Neutrophil (primary cell): ENCODE results near the gene DUSP2.

Source experiments
- H3K27ac ChIP-seq: fragments of 200-600 bp; sonication (generic); 2 replicates; pipeline ENCODE4 v1.5.1; 2016; ENCODE audit warnings: mild to moderate bottlenecking, moderate library complexity
- H3K27me3 ChIP-seq: fragments of 200-600 bp; sonication (generic); 2 replicates; pipeline ENCODE4 v1.6.0; 2016; ENCODE audit warnings: mild to moderate bottlenecking
- H3K36me3 ChIP-seq: fragments of 200-600 bp; sonication (generic); 2 replicates; pipeline ENCODE4 v1.5.1; 2017
- H3K4me1 ChIP-seq, 2 experiments: fragments of 200-600 bp in 1 of 2; sonication (generic) in 1 of 2; 1 replicate in 1 of 2; 2 replicates in 1 of 2; pipeline versions ENCODE4 v1.5.1 to v1.6.1; 2013 to 2016; ENCODE audit warnings: low read depth in 1 of 2, low read length in 1 of 2, mild to moderate bottlenecking in 1 of 2, moderate library complexity in 1 of 2; ENCODE audit not compliant: control insufficient read depth in 1 of 2, insufficient read depth in 1 of 2
- H3K4me3 ChIP-seq, 2 experiments: fragments of 200-600 bp in 1 of 2; sonication (generic) in 1 of 2; 1 replicate in 1 of 2; 2 replicates in 1 of 2; pipeline ENCODE4 v1.5.1; 2013 to 2016; ENCODE audit warnings: low read depth in 1 of 2, low read length in 1 of 2, mild to moderate bottlenecking in 1 of 2, moderate library complexity in 1 of 2
- H3K9me3 ChIP-seq: fragments of 200-600 bp; sonication (generic); 2 replicates; pipeline ENCODE4 v1.5.1; 2016
- CTCF ChIP-seq: fragments of 200-600 bp; sonication (generic); IDR thresholded peaks from 2 replicates; pipeline ENCODE4 v1.5.1; 2016; ENCODE audit warnings: antibody characterized with exemption

Gene DUSP2

GRCh38 chr2:96184989-96185388 lies 39.7 kb upstream of the DUSP2 start:
- Histone ChIP-seq H3K27ac (no peak overlapping the region), H3K4me1 (no peaks in the 10 kb centered on the region), H3K4me3 (no peak overlapping the region), H3K27me3 (no peaks in the 10 kb centered on the region), H3K9me3 (no peaks in the 10 kb centered on the region), H3K36me3 (peaks cover 39% of the 10 kb centered on the region)
- TF ChIP-seq CTCF, result no peak

- H3K9me3 ChIP-seq, result no peaks in the 10 kb centered on the region
- H3K36me3 ChIP-seq, result peaks cover 37% of the 10 kb centered on the region
- H3K4me1 ChIP-seq, result no peaks in the 10 kb centered on the region
- TF ChIP-seq CTCF, result no peak
- H3K27ac ChIP-seq, result no peak overlapping the region
- no peaks in the 10 kb centered on the region for H3K27me3 ChIP-seq
- no peak overlapping the region for H3K4me3 ChIP-seq
Measured at GRCh38 chr2:96184188-96184587, 38.9 kb upstream of the DUSP2 start.

GRCh38 chr2:96181529-96181928 lies 36.3 kb upstream of the DUSP2 start:
- no peak overlapping the region for H3K4me3 ChIP-seq
- no peaks in the 10 kb centered on the region for H3K9me3 ChIP-seq
- no peaks in the 10 kb centered on the region for H3K27me3 ChIP-seq
- peaks cover 31% of the 10 kb centered on the region for H3K36me3 ChIP-seq
- H3K27ac ChIP-seq, result no peak overlapping the region
- H3K4me1 ChIP-seq, result no peaks in the 10 kb centered on the region
- TF ChIP-seq CTCF, result no peak

GRCh38 chr2:96180521-96180920 lies 35.3 kb upstream of the DUSP2 start:
- H3K36me3 ChIP-seq, result peaks cover 21% of the 10 kb centered on the region
- H3K27me3 ChIP-seq, result no peaks in the 10 kb centered on the region
- H3K27ac ChIP-seq, result no peak overlapping the region
- H3K4me1 ChIP-seq, result no peaks in the 10 kb centered on the region
- no peaks in the 10 kb centered on the region for H3K9me3 ChIP-seq
- H3K4me3 ChIP-seq, result no peak overlapping the region
- no peak for TF ChIP-seq CTCF

GRCh38 chr2:96180002-96180401 lies 34.8 kb upstream of the DUSP2 start:
- Histone ChIP-seq H3K27me3 (no peaks in the 10 kb centered on the region), H3K4me1 (no peaks in the 10 kb centered on the region), H3K27ac (no peak overlapping the region), H3K4me3 (no peak overlapping the region), H3K9me3 (no peaks in the 10 kb centered on the region), H3K36me3 (peaks cover 16% of the 10 kb centered on the region)
- no peak for TF ChIP-seq CTCF

- no peaks in the 10 kb centered on the region for H3K4me1 ChIP-seq
- H3K36me3 ChIP-seq, result no peaks in the 10 kb centered on the region
- no peak for TF ChIP-seq CTCF
- H3K27me3 ChIP-seq, result no peaks in the 10 kb centered on the region
- no peak overlapping the region for H3K4me3 ChIP-seq
- no peak overlapping the region for H3K27ac ChIP-seq
- H3K9me3 ChIP-seq, result no peaks in the 10 kb centered on the region
Measured at GRCh38 chr2:96176661-96177060, 31.4 kb upstream of the DUSP2 start.
